ENCODE measurements around the gene TCF4.

DNA sequence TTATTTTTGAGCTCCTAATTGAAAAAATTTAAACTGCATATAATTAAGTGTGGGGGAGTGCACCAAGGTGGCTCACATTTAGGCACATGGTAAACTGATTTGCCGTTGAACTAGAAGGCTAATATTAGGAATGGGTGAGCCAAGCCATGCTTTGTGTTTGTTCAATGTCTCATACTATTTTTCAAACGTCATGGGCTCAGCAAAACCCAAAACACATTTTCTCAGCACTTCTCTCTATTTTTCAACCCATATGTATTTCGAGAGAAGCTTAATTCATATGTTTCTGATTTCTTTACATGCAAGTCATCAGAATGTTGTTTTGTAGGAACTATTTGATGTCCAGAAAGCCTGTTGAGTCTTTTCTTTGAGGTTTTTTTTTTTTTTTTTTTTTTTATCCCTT lies 291.2 kb downstream of the TCF4 start:
- TF ChIP-seq EZH2 (IDR thresholded peaks at IDR 0.05; ENCODE audit: low read length, unreplicated experiment) (no peak), EZH2phosphoT487 (IDR thresholded peaks at IDR 0.05; ENCODE audit: borderline replicate concordance, low read length) (no peak)
- TF ChIP-seq, protein P1, sequence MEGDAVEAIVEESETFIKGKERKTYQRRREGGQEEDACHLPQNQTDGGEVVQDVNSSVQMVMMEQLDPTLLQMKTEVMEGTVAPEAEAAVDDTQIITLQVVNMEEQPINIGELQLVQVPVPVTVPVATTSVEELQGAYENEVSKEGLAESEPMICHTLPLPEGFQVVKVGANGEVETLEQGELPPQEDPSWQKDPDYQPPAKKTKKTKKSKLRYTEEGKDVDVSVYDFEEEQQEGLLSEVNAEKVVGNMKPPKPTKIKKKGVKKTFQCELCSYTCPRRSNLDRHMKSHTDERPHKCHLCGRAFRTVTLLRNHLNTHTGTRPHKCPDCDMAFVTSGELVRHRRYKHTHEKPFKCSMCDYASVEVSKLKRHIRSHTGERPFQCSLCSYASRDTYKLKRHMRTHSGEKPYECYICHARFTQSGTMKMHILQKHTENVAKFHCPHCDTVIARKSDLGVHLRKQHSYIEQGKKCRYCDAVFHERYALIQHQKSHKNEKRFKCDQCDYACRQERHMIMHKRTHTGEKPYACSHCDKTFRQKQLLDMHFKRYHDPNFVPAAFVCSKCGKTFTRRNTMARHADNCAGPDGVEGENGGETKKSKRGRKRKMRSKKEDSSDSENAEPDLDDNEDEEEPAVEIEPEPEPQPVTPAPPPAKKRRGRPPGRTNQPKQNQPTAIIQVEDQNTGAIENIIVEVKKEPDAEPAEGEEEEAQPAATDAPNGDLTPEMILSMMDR (conservative IDR thresholded peaks at IDR 0.05; ENCODE audit: low read depth, low read length): no peak
